ENCODE results near the gene TCFL5.

Gene TCFL5

DNA sequence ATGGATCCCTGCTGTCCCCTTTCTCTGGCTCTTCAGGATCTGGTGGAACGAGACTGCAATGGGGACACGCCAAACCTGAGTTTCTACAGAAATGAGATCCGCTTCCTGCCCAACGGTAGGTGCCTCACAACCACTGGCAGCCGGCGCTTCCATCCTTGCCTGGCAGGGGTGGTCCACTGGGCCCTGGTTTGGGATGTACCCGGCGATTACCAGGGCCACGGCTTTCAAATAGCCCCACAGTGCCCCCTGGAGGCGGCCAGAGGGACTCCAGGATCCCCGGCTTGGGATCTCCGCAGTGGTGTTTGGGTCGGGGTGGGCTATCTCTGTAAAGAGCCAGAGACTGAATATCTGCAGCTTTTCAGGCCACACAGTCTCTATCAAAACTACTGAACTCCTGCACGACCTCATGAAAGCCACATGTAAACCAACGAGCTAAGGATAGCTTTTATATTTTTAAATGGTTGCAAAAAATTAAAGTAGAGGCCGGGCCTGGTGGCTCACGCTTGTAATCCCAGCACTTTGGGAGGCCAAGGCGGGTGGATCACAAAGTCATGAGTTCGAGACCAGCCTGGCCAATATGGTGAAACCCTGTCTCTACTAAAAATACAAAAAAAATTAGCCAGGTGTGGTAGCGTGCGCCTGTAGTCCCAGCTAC lies 53.3 kb downstream of the TCFL5 start:
- no peak for DNase-seq

DNA sequence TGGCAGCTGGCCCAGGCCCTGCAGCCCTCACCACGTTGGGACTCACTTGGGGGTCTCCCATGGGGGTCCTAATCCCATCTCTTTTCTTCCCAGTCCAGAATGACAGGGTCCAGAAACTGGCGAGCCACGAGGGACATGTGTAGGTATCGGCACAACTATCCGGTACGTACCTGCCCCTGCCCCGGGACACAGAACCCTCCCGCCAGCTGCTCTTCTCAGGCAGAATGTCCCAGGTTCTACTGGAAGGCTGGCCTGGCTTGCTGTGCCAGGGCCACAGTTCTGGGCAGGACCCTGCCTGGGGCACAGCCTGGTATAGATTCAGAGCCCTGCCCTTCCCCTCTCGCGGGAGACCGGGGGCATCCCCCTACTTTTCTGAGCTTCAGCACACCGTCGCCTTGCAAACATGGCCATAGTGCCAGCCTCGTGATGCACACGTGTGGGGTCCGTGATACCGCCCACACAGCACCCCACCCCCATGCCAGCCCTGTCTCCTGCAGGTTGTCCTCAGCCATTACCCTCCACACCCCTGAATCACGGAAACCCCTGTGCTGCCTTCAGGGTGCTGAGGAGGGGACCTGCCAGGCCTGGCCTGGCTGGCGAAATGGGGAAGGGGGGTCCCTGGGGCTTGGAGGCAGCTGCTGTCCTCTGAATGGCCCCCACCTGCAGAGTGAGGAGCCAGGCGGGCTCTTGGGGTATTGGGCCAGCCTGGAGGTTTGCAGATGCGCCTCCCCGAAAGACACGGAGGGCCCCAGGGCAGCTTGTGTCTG lies 54.0 kb downstream of the TCFL5 start:
- no peak for DNase-seq

GRCh38 chr20:62806383-62807050 lies 55.1 kb downstream of the TCFL5 start:
- DNase-seq = no peak

- DNase-seq = no peak
Measured at GRCh38 chr20:62805711-62806382, 55.8 kb downstream of the TCFL5 start.

- DNase-seq = no peak
Measured at GRCh38 chr20:62805155-62805710, 56.4 kb downstream of the TCFL5 start.

- no peak for DNase-seq
Measured at GRCh38 chr20:62804627-62805154, 56.9 kb downstream of the TCFL5 start, which contains the start of gene OGFR. OGFR (plus strand) TSS chr20:62804835; CDS start chr20:62804860, 25 bp downstream.

DNA sequence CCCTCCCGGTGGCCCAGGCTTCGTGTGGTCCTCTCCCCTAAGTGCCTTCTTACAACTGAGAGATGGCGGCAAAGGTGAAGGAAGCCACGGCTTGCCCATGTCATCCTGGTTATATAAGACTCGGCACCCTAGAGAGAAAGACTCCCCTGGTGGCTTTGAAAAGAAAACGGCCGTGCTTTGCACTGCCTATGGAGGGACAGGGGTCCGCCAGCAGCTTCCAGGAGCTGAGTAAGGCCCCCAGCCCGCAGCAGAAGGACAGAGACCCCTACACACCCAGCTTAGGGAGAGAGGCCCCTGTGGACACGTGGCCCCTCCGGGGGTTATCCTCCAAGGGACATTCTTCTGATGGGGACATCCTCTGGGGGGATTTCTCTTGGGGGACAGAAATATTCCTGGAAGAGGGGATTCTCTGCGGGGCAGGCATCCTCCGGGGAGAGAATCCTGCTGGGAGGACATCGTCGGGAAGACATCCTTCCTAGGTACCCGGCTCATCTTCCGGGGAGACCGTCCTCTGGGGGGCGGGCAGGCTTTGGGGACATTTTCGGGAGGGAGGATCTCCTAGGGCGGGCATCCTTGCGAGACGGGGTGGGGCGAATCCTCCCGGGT lies 57.5 kb downstream of the TCFL5 start:
- no peak for DNase-seq

GRCh38 chr20:62802026-62802712 lies 59.5 kb downstream of the TCFL5 start:
- DNase-seq = no peak

GRCh38 chr20:62801284-62802010 lies 60.2 kb downstream of the TCFL5 start:
- no peak for DNase-seq

DNA sequence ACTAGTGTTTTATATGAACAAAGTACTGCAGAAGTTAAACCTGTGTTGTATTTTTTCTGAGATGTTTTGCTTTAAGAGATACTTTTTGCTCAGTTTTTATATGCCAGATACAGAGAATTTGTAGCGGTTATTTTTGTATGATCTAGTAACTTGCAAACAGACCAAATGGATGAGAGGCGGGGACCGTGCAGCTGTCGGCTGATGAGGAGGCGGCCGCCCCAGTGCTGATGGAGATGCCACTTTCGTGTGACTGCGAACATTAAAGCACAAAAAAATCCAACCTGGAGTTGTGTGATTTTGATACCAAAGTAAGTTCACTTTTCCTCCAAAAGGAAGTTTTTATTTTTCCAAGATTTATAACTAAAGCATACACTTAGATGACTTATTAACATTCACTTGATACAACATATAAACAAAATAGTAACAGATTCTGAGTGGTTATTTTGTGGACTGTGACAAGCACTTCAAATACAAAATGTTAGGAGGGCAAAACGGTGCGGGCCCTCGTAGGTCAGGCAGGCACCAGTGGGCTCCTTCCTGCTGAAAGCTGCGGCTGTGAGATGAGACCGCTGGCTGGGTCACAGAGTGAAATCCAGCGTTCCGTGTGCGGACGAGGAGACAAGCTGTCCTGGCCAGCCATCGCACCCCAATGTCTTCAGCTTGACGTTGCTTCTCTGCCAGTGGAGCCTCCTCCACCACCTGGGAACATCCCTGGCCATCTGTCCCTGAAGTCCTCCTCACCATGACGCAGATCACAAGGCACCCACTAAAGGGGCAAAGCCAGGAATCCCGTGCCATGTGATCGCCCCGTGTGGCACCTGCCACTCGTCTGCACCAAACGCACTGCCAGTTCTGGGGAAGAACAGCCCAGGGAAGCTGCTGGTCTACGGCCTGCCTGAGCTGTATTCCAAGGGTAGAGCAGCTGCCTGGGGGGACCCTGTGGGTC lies 61.0 kb downstream of the TCFL5 start:
- no peak for DNase-seq

DNA sequence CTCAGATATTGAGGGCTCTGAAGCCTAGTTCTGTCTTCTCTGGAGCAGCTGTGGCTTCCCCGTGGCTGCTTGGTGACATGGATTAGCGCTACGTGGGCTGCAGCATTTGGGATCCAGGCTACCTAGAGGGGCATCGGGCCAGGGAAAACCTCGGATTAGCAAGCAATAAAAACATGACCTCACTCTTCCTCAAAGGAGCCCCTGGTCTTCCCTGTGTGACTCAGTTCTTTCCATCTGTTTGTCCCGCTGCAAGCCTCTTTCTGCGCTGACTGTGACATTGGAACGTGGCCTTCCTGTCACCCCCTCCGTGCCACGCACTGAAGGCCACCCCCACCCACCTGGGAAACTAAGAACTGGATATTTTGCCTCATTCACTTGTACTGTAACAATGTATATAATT lies 61.7 kb downstream of the TCFL5 start:
- DNase-seq = no peak

- DNase-seq = no peak
Measured at GRCh38 chr20:62799459-62799858, 62.2 kb downstream of the TCFL5 start.

DNA sequence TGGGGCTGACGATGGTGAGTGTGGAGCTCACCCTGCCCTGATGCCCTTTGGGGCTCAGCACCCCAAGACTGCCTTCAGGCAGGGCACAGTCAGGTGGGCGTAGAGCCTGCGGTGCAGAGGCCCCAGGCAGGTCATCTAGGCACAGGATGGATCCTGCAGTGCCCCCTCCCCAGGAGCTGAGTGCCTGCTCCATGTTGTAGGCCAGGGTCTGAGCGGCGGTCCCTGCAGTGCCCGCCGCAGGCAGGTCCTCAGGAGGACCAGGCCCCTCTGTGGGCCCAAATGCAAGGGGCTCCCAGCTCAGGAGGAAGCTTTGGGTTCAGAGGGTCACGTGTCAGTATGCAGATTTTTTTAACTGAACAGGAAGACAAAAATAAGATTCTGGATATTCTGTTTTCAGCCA lies 62.6 kb downstream of the TCFL5 start:
- DNase-seq = no peak

DNA sequence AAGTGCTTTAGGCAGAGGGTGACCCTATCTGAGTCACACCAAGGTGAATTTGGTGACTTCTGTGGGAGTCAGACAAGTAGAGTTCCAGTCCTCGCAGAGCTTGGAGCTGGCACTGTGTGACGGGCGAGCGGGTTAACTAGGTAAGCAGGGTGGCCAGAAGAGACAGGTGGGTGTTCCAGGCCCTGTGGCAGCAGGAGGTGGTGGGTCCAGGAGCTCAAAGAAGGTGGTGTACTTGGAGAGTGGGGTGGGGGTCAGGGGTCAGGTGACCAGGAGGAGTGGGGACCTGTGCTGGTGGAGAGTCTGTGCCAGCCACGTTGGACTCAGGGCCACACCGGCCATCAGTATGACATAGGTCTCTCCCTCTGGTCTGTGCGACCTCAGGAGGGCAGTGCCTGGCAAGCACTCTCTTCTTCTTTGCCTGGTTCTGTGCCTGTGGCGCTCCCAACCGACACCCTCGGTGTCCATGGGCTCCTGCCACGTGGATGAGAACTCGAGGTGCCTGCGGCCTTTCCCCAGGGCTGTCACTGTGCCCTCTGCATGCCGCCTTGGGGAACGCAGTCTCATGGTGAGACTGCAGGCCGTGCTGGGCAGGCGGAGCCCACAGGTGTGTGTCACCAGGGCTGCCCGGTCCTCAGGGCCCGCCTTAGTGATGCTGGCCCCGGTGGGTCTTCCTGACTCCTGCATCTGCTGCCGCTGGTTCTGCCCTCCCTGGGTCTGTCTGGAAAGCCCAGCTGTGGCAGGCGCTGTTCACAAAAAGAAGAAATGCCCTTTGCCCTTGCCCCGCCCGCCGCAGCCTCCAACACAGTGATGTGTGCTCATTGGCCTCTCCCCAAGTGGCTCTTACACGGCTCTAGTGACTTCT lies 63.7 kb downstream of the TCFL5 start:
- no peak for DNase-seq

DNA sequence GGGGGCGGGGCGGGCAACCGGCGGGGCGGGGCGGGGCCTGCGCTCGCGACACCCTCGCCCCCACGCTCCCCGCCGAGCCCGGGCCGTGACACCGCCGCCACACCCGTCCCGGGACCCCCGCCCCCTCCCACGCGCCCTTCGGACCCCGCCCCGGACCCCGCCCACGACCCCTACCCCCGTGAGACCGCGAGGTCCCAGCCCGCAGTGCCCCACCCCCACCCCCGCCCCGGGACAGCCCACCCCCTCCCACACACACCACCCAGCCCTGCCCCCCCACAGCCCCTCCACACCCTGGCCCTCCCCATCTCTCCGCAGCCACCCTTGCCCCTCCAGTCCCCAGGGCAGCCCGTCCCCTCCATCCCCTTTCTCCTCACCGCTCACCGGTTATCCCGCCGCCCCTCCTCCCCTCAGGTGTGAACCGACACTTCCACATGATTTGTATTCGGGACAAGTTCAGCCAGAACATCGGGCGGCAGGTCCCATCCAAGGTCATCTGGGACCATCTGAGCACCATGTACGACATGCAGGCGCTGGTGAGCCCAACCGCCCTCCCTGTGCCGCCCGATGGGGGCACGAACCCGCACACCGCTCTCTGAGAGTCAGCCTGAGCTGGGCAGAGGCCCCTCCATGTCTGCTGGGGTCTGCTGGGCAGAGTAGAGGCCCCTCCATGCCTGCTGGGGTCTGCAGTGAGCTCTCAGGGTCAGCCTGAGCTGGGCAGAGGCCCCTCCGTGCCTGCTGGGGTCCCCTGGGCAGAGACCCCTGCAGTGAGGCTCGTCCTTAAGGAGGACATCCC lies 64.7 kb downstream of the TCFL5 start:
- no peak for DNase-seq

GRCh38 chr20:62795023-62795761 lies 66.4 kb downstream of the TCFL5 start:
- no peak for DNase-seq

All from cortex of kidney (tissue), 1 donor.